Activated T-helper 17 cell treated with anti-CD3 and anti-CD28 coated beads, Interleukin-2, amount 50 U/mL, for 72 hours (primary cell): ENCODE data around the gene ALK. TPM values are rescaled to one million over a fixed set of nuclear protein-coding genes. Genes with fewer than 3 reads are reported as not detected.

Source experiments
- ATAC-seq: fragments of 150-1000 bp; cut with Tn5 transposase; replicated peaks from 2 replicates; pipeline ENCODE4 v1.10.0; 2021; ENCODE audit warnings: mild to moderate bottlenecking, moderate library complexity
- H3K27ac Mint-ChIP-seq: one replicate; pipeline ENCODE4 v1.8.0; 2022; ENCODE audit warnings: mixed read lengths
- H3K27me3 Mint-ChIP-seq: one replicate; pipeline ENCODE4 v1.8.0; 2022; ENCODE audit warnings: mixed read lengths
- H3K36me3 Mint-ChIP-seq: one replicate; pipeline ENCODE4 v1.8.0; 2022; ENCODE audit warnings: low read depth, mild to moderate bottlenecking, mixed read lengths
- H3K4me1 Mint-ChIP-seq: one replicate; pipeline ENCODE4 v1.8.0; 2022; ENCODE audit warnings: mixed read lengths
- H3K4me3 Mint-ChIP-seq: one replicate; pipeline ENCODE4 v1.8.0; 2022; ENCODE audit warnings: mild to moderate bottlenecking, mixed read lengths
- H3K9me3 Mint-ChIP-seq: one replicate; pipeline ENCODE4 v1.8.0; 2022; ENCODE audit warnings: mixed read lengths
- total RNA-seq, 2 donors: library from RNA; stranded (reverse); gene quantifications; one replicate each; pipeline ENCODE4 v1.2.3, GENCODE V29; 2022

ALK gene
- total RNA-seq, 2 donors from 2014 or later: not detected

- H3K36me3 Mint-ChIP-seq: no peaks in the 10 kb centered on the region
- no peak for ATAC-seq
- peaks cover 31% of the 10 kb centered on the region for H3K27me3 Mint-ChIP-seq
- H3K27ac Mint-ChIP-seq: no peak overlapping the region
- no peaks in the 10 kb centered on the region for H3K9me3 Mint-ChIP-seq
- no peak overlapping the region for H3K4me3 Mint-ChIP-seq
- H3K4me1 Mint-ChIP-seq: no peaks in the 10 kb centered on the region
These were observed 265.8 kb downstream of the ALK start for GRCh38 chr2:29655391-29656086.

- Mint-ChIP-seq H3K27me3 (peaks cover 32% of the 10 kb centered on the region), H3K4me3 (no peak overlapping the region), H3K36me3 (no peaks in the 10 kb centered on the region), H3K9me3 (peaks cover 25% of the 10 kb centered on the region), H3K27ac (no peak overlapping the region), H3K4me1 (no peaks in the 10 kb centered on the region)
- ATAC-seq: no peak
These were observed 270.7 kb downstream of the ALK start for GRCh38 chr2:29650631-29651097.

- Mint-ChIP-seq H3K9me3 (peaks cover 25% of the 10 kb centered on the region), H3K4me1 (no peaks in the 10 kb centered on the region), H3K27ac (no peak overlapping the region), H3K4me3 (no peak overlapping the region), H3K27me3 (peaks cover 26% of the 10 kb centered on the region), H3K36me3 (no peaks in the 10 kb centered on the region)
- no peak for ATAC-seq
These were observed 276.4 kb downstream of the ALK start for GRCh38 chr2:29644949-29645348.

- H3K27ac Mint-ChIP-seq: no peak overlapping the region
- no peak overlapping the region for H3K4me3 Mint-ChIP-seq
- no peaks in the 10 kb centered on the region for H3K4me1 Mint-ChIP-seq
- ATAC-seq: no peak
- H3K9me3 Mint-ChIP-seq: peaks cover 9% of the 10 kb centered on the region
- H3K36me3 Mint-ChIP-seq: no peaks in the 10 kb centered on the region
- peaks cover 21% of the 10 kb centered on the region for H3K27me3 Mint-ChIP-seq
These were observed 278.2 kb downstream of the ALK start for GRCh38 chr2:29643196-29643595.

- Mint-ChIP-seq H3K27ac (no peak overlapping the region), H3K9me3 (no peaks in the 10 kb centered on the region), H3K36me3 (no peaks in the 10 kb centered on the region), H3K27me3 (peaks cover 12% of the 10 kb centered on the region), H3K4me1 (no peaks in the 10 kb centered on the region), H3K4me3 (no peak overlapping the region)
- no peak for ATAC-seq
These were observed 281.0 kb downstream of the ALK start for GRCh38 chr2:29640360-29640759.

GRCh38 chr2:29638641-29639040, 282.7 kb downstream of the ALK start:
- Mint-ChIP-seq H3K9me3 (no peaks in the 10 kb centered on the region), H3K36me3 (no peaks in the 10 kb centered on the region), H3K4me3 (no peak overlapping the region), H3K27me3 (peaks cover 21% of the 10 kb centered on the region), H3K4me1 (no peaks in the 10 kb centered on the region), H3K27ac (no peak overlapping the region)
- ATAC-seq: no peak

GRCh38 chr2:29634916-29635315, 286.5 kb downstream of the ALK start:
- Mint-ChIP-seq H3K27ac (no peak overlapping the region), H3K27me3 (peaks cover 38% of the 10 kb centered on the region), H3K9me3 (no peaks in the 10 kb centered on the region), H3K4me1 (no peaks in the 10 kb centered on the region), H3K4me3 (no peak overlapping the region), H3K36me3 (no peaks in the 10 kb centered on the region)
- ATAC-seq: no peak

GRCh38 chr2:29632018-29632417, 289.4 kb downstream of the ALK start:
- Mint-ChIP-seq H3K36me3 (no peaks in the 10 kb centered on the region), H3K9me3 (no peaks in the 10 kb centered on the region), H3K27ac (no peak overlapping the region)

GRCh38 chr2:29629495-29629894, 291.9 kb downstream of the ALK start:
- Mint-ChIP-seq H3K4me1 (no peaks in the 10 kb centered on the region), H3K27ac (no peak overlapping the region), H3K4me3 (no peak overlapping the region), H3K27me3 (peaks cover 41% of the 10 kb centered on the region), H3K36me3 (no peaks in the 10 kb centered on the region), H3K9me3 (no peaks in the 10 kb centered on the region)
- ATAC-seq: no peak

More at GRCh38 chr2:29632018-29632417, 289.4 kb downstream of the ALK start:
- peaks cover 41% of the 10 kb centered on the region for H3K27me3 Mint-ChIP-seq
- H3K4me1 Mint-ChIP-seq: no peaks in the 10 kb centered on the region
- no peak overlapping the region for H3K4me3 Mint-ChIP-seq
- no peak for ATAC-seq

- Mint-ChIP-seq H3K4me3 (no peak overlapping the region), H3K4me1 (no peaks in the 10 kb centered on the region), H3K36me3 (no peaks in the 10 kb centered on the region), H3K27me3 (peaks cover 43% of the 10 kb centered on the region), H3K27ac (no peak overlapping the region), H3K9me3 (no peaks in the 10 kb centered on the region)
- no peak for ATAC-seq
These were observed 292.5 kb downstream of the ALK start for GRCh38 chr2:29628862-29629261.

- Mint-ChIP-seq H3K27ac (no peak overlapping the region), H3K9me3 (no peaks in the 10 kb centered on the region), H3K4me1 (no peaks in the 10 kb centered on the region), H3K4me3 (no peak overlapping the region), H3K27me3 (peaks cover 41% of the 10 kb centered on the region), H3K36me3 (no peaks in the 10 kb centered on the region)
- no peak for ATAC-seq
These were observed 293.2 kb downstream of the ALK start for GRCh38 chr2:29628108-29628745.

GRCh38 chr2:29627279-29627711, 294.1 kb downstream of the ALK start:
- H3K27me3 Mint-ChIP-seq: peaks cover 39% of the 10 kb centered on the region
- H3K4me3 Mint-ChIP-seq: no peak overlapping the region
- H3K4me1 Mint-ChIP-seq: no peaks in the 10 kb centered on the region
- no peaks in the 10 kb centered on the region for H3K36me3 Mint-ChIP-seq
- no peaks in the 10 kb centered on the region for H3K9me3 Mint-ChIP-seq
- no peak overlapping the region for H3K27ac Mint-ChIP-seq
- ATAC-seq: no peak

- no peak overlapping the region for H3K4me3 Mint-ChIP-seq
- no peaks in the 10 kb centered on the region for H3K9me3 Mint-ChIP-seq
- ATAC-seq: no peak
- H3K27ac Mint-ChIP-seq: no peak overlapping the region
- H3K4me1 Mint-ChIP-seq: no peaks in the 10 kb centered on the region
- H3K36me3 Mint-ChIP-seq: no peaks in the 10 kb centered on the region
- peaks cover 22% of the 10 kb centered on the region for H3K27me3 Mint-ChIP-seq
These were observed 300.5 kb downstream of the ALK start for GRCh38 chr2:29620890-29621289.

GRCh38 chr2:29619689-29620088, 301.7 kb downstream of the ALK start:
- no peak for ATAC-seq
- no peaks in the 10 kb centered on the region for H3K36me3 Mint-ChIP-seq
- H3K27ac Mint-ChIP-seq: no peak overlapping the region

GRCh38 chr2:29618024-29618423, 303.4 kb downstream of the ALK start:
- Mint-ChIP-seq H3K4me1 (no peaks in the 10 kb centered on the region), H3K27me3 (peaks cover 27% of the 10 kb centered on the region)
- no peak for ATAC-seq

More at GRCh38 chr2:29619689-29620088, 301.7 kb downstream of the ALK start:
- H3K4me3 Mint-ChIP-seq: no peak overlapping the region
- H3K4me1 Mint-ChIP-seq: no peaks in the 10 kb centered on the region
- H3K9me3 Mint-ChIP-seq: no peaks in the 10 kb centered on the region
- peaks cover 22% of the 10 kb centered on the region for H3K27me3 Mint-ChIP-seq

More at GRCh38 chr2:29618024-29618423, 303.4 kb downstream of the ALK start:
- Mint-ChIP-seq H3K27ac (no peak overlapping the region), H3K4me3 (no peak overlapping the region), H3K9me3 (no peaks in the 10 kb centered on the region), H3K36me3 (no peaks in the 10 kb centered on the region)
